SU-DHL-6 (cell line): ENCODE data around the gene WDR43.

Source experiments
- H2AFZ ChIP-seq: fragments of 200-600 bp; sonication (generic); 2 replicates; pipeline ENCODE4 v1.6.1; 2014; ENCODE audit warnings: low read depth, mild to moderate bottlenecking, moderate library complexity, mixed read lengths, antibody characterized with exemption, low read length; ENCODE audit not compliant: severe bottlenecking
- H3F3A ChIP-seq: fragments of 200-600 bp; shearing (Covaris generic); 2 replicates; pipeline ENCODE4 v1.6.0; 2016; ENCODE audit warnings: antibody characterized with exemption, mild to moderate bottlenecking; ENCODE audit not compliant: insufficient read depth
- H3K27ac ChIP-seq: fragments of 200-600 bp; sonication (generic); 2 replicates; pipeline ENCODE4 v1.5.1; 2016; ENCODE audit warnings: low read depth, mild to moderate bottlenecking, low read length, moderate library complexity, mixed read lengths
- H3K27me3 ChIP-seq: fragments of 200-600 bp; sonication (generic), shearing (Covaris generic); 2 replicates; pipeline ENCODE4 v1.6.0; 2014; ENCODE audit warnings: mild to moderate bottlenecking, low read length
- H3K36me3 ChIP-seq: fragments of 200-600 bp; sonication (generic); 2 replicates; pipeline ENCODE4 v1.6.1; 2014; ENCODE audit warnings: mild to moderate bottlenecking, low read length, mixed read lengths
- H3K4me2 ChIP-seq: fragments of 300-600, 200-600 bp; shearing (Covaris generic), sonication (generic); 2 replicates; pipeline ENCODE4 v1.6.0; 2014; ENCODE audit warnings: low read length, low read depth, mild to moderate bottlenecking; ENCODE audit not compliant: poor library complexity, severe bottlenecking
- H3K4me3 ChIP-seq: fragments of 200-600 bp; sonication (generic); 2 replicates; pipeline ENCODE4 v1.5.1; 2014; ENCODE audit warnings: antibody characterized with exemption, low read length, mild to moderate bottlenecking, mixed read lengths; ENCODE audit not compliant: insufficient read depth, poor library complexity, severe bottlenecking
- H3K79me2 ChIP-seq: fragments of 200-600 bp; sonication (generic); 2 replicates; pipeline ENCODE4 v1.6.1; 2014; ENCODE audit warnings: mild to moderate bottlenecking, low read length, moderate library complexity; ENCODE audit not compliant: insufficient read depth
- H3K9ac ChIP-seq: fragments of 200-600 bp; sonication (generic); 2 replicates; pipeline ENCODE4 v1.7.0; 2014; ENCODE audit warnings: mild to moderate bottlenecking, low read length
- H3K9me2 ChIP-seq: fragments of 200-600 bp; sonication (generic); replicated peaks from 2 replicates; pipeline ENCODE4 v1.6.1; 2014; ENCODE audit warnings: low read length; ENCODE audit not compliant: insufficient read depth
- H3K9me3 ChIP-seq: fragments of 200-600 bp; sonication (generic); 2 replicates; pipeline ENCODE4 v1.6.1; 2014; ENCODE audit warnings: low read length, mixed read lengths; ENCODE audit not compliant: insufficient read depth
- H4K20me1 ChIP-seq: fragments of 200-600 bp; sonication (generic); 2 replicates; pipeline ENCODE4 v1.6.1; 2014; ENCODE audit warnings: low read depth, mild to moderate bottlenecking, antibody characterized with exemption, low read length, moderate library complexity, mixed read lengths
- CTCF ChIP-seq: fragments of 200-600 bp; sonication (generic); IDR thresholded peaks from one replicate; pipeline ENCODE4 v1.5.1; 2017; ENCODE audit warnings: antibody characterized with exemption, mild to moderate bottlenecking, low read length, moderate library complexity; ENCODE audit not compliant: insufficient read depth, poor library complexity, severe bottlenecking
- EZH2phosphoT487 ChIP-seq: fragments of 200-600 bp; sonication (generic), shearing (Covaris generic); conservative IDR thresholded peaks from 2 replicates; pipeline ENCODE4 v1.6.1; 2018; ENCODE audit warnings: mild to moderate bottlenecking, antibody characterized with exemption, low read length, moderate library complexity, mixed read lengths

WDR43 gene

GRCh38 chr2:28868611-28869010 lies 25.9 kb upstream of the WDR43 start:
- H3F3A ChIP-seq, result no peaks in the 10 kb centered on the region; the same call in 1 of the 2 replicates
- H2AFZ ChIP-seq, result no peak overlapping the region
- peak overlapping the region; percentile 87 for H3K9ac ChIP-seq
- H4K20me1 ChIP-seq, result no peaks in the 10 kb centered on the region
- H3K9me3 ChIP-seq, result no peaks in the 10 kb centered on the region
- no peaks in the 10 kb centered on the region for H3K9me2 ChIP-seq
- no peaks in the 10 kb centered on the region for H3K36me3 ChIP-seq
- no peak overlapping the region for H3K27ac ChIP-seq
- peak overlapping the region; percentile 87 for H3K4me2 ChIP-seq
- TF ChIP-seq EZH2phosphoT487 (no peak), CTCF (no peak)
- peak overlapping the region; percentile 81 for H3K4me3 ChIP-seq
- H3K27me3 ChIP-seq, result no peaks in the 10 kb centered on the region
- peaks cover 44% of the 10 kb centered on the region for H3K79me2 ChIP-seq

- Histone ChIP-seq H3K79me2 (peaks cover 36% of the 10 kb centered on the region), H3K4me2 (peak overlapping the region; percentile 87), H2AFZ (peak overlapping the region; percentile 66), H3K27ac (no peak overlapping the region), H3K9me3 (no peaks in the 10 kb centered on the region), H3F3A (no peaks in the 10 kb centered on the region; the same call in 1 of the 2 replicates), H3K36me3 (no peaks in the 10 kb centered on the region), H4K20me1 (no peaks in the 10 kb centered on the region), H3K4me3 (peak overlapping the region; percentile 81), H3K9ac (peak overlapping the region; percentile 87), H3K27me3 (no peaks in the 10 kb centered on the region), H3K9me2 (no peaks in the 10 kb centered on the region)
- TF ChIP-seq EZH2phosphoT487 (no peak), CTCF (no peak)
These were observed 24.8 kb upstream of the WDR43 start for GRCh38 chr2:28869494-28870145.

GRCh38 chr2:28870146-28870891 lies 24.1 kb upstream of the WDR43 start, which contains the start of gene TRMT61B:
TRMT61B (minus strand) TSS chr2:28870309; CDS start chr2:28870277, 32 bp downstream.
- no peak for TF ChIP-seq CTCF
- no peak for TF ChIP-seq EZH2phosphoT487
- Histone ChIP-seq H4K20me1 (no peaks in the 10 kb centered on the region), H3K9me3 (no peaks in the 10 kb centered on the region), H3K27me3 (no peaks in the 10 kb centered on the region), H3K27ac (peak within 1 kb of the TSS; percentile 56), H3K9me2 (no peaks in the 10 kb centered on the region), H3K4me2 (peak within 1 kb of the TSS; percentile 87), H2AFZ (peak within 1 kb of the TSS; percentile 93), H3F3A (no peaks in the 10 kb centered on the region; the same call in 1 of the 2 replicates), H3K9ac (peak within 1 kb of the TSS; percentile 87), H3K36me3 (no peaks in the 10 kb centered on the region), H3K79me2 (peaks cover 36% of the 10 kb centered on the region), H3K4me3 (peak within 1 kb of the TSS; percentile 81)
